CD14-positive monocyte (primary cell): Measurements from ENCODE around the gene SAV1. TPM values are rescaled to one million over a fixed set of nuclear protein-coding genes. Genes with fewer than 3 reads are reported as not detected.
"Not testable (repeated sequence)": the region's sequence is repeated elsewhere in the genome, so short reads cannot be mapped to it uniquely, and the experiment has no call there.

Source experiments
- DNase-seq, 3 donors: peaks; one replicate each; pipeline ENCODE4 v3.0.0-alpha.2; 2011 to 2022
- H2AFZ ChIP-seq: 2 replicates; pipeline ENCODE4 v1.6.0; 2012; ENCODE audit warnings: mild to moderate bottlenecking, low read depth, low read length, inconsistent platforms; ENCODE audit not compliant: insufficient read depth, poor library complexity, severe bottlenecking
- H3K27ac ChIP-seq, 2 donors: 1 replicate in 1 of 2; 2 replicates in 1 of 2; pipeline ENCODE4 v1.5.1; 2012 to 2013; ENCODE audit warnings: low read length in 2 of 2, control low read depth in 1 of 2, inconsistent platforms in 1 of 2, low read depth in 1 of 2, mild to moderate bottlenecking in 1 of 2
- H3K27me3 ChIP-seq, 2 donors: one replicate each; pipeline versions ENCODE4 v1.6.0 to v1.6.1; 2011 to 2013; ENCODE audit warnings: low read length in 2 of 2; ENCODE audit not compliant: control insufficient read depth in 2 of 2, insufficient read depth in 2 of 2
- H3K36me3 ChIP-seq, 2 donors: replicated peaks in 1 of 2; 1 replicate in 1 of 2; 2 replicates in 1 of 2; pipeline versions ENCODE4 v1.5.1 to v1.6.1; 2012 to 2013; ENCODE audit warnings: low read length in 2 of 2, control low read depth in 1 of 2, inconsistent platforms in 1 of 2, mild to moderate bottlenecking in 1 of 2; ENCODE audit not compliant: insufficient read depth in 2 of 2, control insufficient read depth in 1 of 2
- H3K4me1 ChIP-seq, 2 donors: 1 replicate in 1 of 2; 2 replicates in 1 of 2; pipeline versions ENCODE4 v1.5.1 to v1.6.1; 2012 to 2013; ENCODE audit warnings: low read length in 2 of 2, control low read depth in 1 of 2, inconsistent platforms in 1 of 2, mild to moderate bottlenecking in 1 of 2, moderate library complexity in 1 of 2; ENCODE audit not compliant: insufficient read depth in 2 of 2, control insufficient read depth in 1 of 2
- H3K4me2 ChIP-seq: replicated peaks from 2 replicates; pipeline ENCODE3; 2012; ENCODE audit warnings: low read length, moderate library complexity, mild to moderate bottlenecking; ENCODE audit not compliant: poor library complexity, severe bottlenecking; ENCODE audit errors: extremely low read depth
- H3K4me3 ChIP-seq, 3 experiments: fragments of 200-600 bp in 1 of 3; sonication (generic) in 1 of 3; replicated peaks in 1 of 3; 1 replicate in 2 of 3; 2 replicates in 1 of 3; pipeline ENCODE4 v1.5.1; 2011 to 2013; ENCODE audit warnings: low read length in 3 of 3, mild to moderate bottlenecking in 3 of 3, control low read depth in 2 of 3, low read depth in 2 of 3, inconsistent platforms in 1 of 3, moderate library complexity in 1 of 3
- H3K79me2 ChIP-seq: 2 replicates; pipeline ENCODE4 v1.6.0; 2012; ENCODE audit warnings: mild to moderate bottlenecking, control low read depth, inconsistent platforms, low read length, moderate library complexity; ENCODE audit not compliant: insufficient read depth
- H3K9ac ChIP-seq: 2 replicates; pipeline ENCODE4 v1.6.0; 2017; ENCODE audit warnings: low read length, mild to moderate bottlenecking; ENCODE audit not compliant: insufficient read depth, poor library complexity, severe bottlenecking
- H3K9me3 ChIP-seq, 2 donors: replicated peaks in 1 of 2; 1 replicate in 1 of 2; 2 replicates in 1 of 2; pipeline versions ENCODE4 v1.5.1 to v1.6.1; 2012 to 2013; ENCODE audit warnings: low read length in 2 of 2, control low read depth in 1 of 2; ENCODE audit not compliant: control insufficient read depth in 1 of 2, insufficient read depth in 1 of 2
- H4K20me1 ChIP-seq: 2 replicates; pipeline ENCODE4 v1.6.0; 2012; ENCODE audit warnings: mild to moderate bottlenecking, low read length, control low read depth, moderate library complexity; ENCODE audit not compliant: insufficient read depth
- H3K27ac Mint-ChIP-seq, 7 donors: one replicate each; pipeline ENCODE4 v1.8.0; 2020; ENCODE audit warnings: mild to moderate bottlenecking in 7 of 7, mixed read lengths in 7 of 7, moderate library complexity in 6 of 7, inconsistent platforms in 2 of 7
- H3K27me3 Mint-ChIP-seq, 3 donors: one replicate each; pipeline ENCODE4 v1.8.0; 2021 to 2022; ENCODE audit warnings: low read depth in 3 of 3, mild to moderate bottlenecking in 3 of 3, mixed read lengths in 3 of 3, moderate library complexity in 3 of 3, inconsistent platforms in 1 of 3
- H3K36me3 Mint-ChIP-seq, 2 donors: one replicate each; pipeline ENCODE4 v1.8.0; 2020; ENCODE audit warnings: mixed read lengths in 2 of 2, inconsistent platforms in 1 of 2, mild to moderate bottlenecking in 1 of 2
- H3K4me1 Mint-ChIP-seq: one replicate; pipeline ENCODE4 v1.8.0; 2020; ENCODE audit warnings: mild to moderate bottlenecking, mixed read lengths
- H3K4me3 Mint-ChIP-seq, 2 donors: one replicate each; pipeline ENCODE4 v1.8.0; 2020; ENCODE audit warnings: mild to moderate bottlenecking in 2 of 2, mixed read lengths in 2 of 2, moderate library complexity in 1 of 2
- H3K9me3 Mint-ChIP-seq, 7 donors: one replicate each; pipeline ENCODE4 v1.8.0; 2020 to 2022; ENCODE audit warnings: mixed read lengths in 7 of 7, mild to moderate bottlenecking in 6 of 7, moderate library complexity in 6 of 7, inconsistent platforms in 2 of 7
- WGBS: methylation state at CpG from one replicate; pipeline ENCODE4 v1.1.5; 2013; ENCODE audit warnings: missing lambda C conversion rate; ENCODE audit not compliant: insufficient coverage; 5-methylcytosine and 5-hydroxymethylcytosine counted together
- intact Hi-C, 2 donors: fragments of 100-400 bp; cut with micrococcal nuclease; formaldehyde crosslinking; loops; one replicate each; pipeline versions ENCODE4 v1.15.0 to v1.15.1; 2023
- polyA plus RNA-seq, 3 donors: library from polyadenylated mRNA; depleted of rRNA in 1 of 3; unstranded in 2 of 3; stranded (reverse) in 1 of 3; fragments of 300-500 nt in 2 of 3; fragments of >200 nt in 1 of 3; fragmentation: Illumina TruSeq in 2 of 3; gene quantifications; 1 replicate in 2 of 3; 2 replicates in 1 of 3; pipeline ENCODE4 v1.2.3, GENCODE V29; 2012 to 2021
- TF ChIP-seq, protein P1 (sequence below): fragments of 200-600 bp; IDR thresholded peaks from one replicate; pipeline ENCODE4 v1.8.0; 2022; ENCODE audit warnings: antibody characterized with exemption, mild to moderate bottlenecking

SAV1 gene
- polyA plus RNA-seq, 3 donors: 1.8 to 5.1 (median 4.8) TPM

DNA sequence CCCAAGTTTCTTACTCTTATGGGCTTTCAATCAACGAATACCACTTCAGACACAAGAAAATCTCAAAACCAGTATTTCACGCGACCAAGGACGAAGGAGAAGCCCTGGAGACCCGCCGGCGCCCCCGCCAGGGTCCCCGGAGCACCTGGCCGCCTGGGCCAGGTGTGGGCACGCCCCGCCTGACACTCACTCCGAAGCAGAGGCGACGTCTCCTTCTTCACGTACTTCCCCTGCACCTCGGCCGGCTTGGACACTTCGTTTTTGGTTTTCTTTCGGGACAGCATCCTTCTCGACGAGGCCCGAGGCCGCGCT, 466 bp downstream of the SAV1 start:
- Mint-ChIP-seq H3K4me3 (no peak overlapping the region), H3K27ac (peak overlapping the region in 4 of 7 donors; percentile 32 to 79 (median 72)), H3K27me3 (peaks cover 0 to 3% (median 0%) of the 10 kb centered on the region in 3 donors), H3K9me3 (peaks cover 0 to 2% (median 0%) of the 10 kb centered on the region in 7 donors), H3K36me3 (peaks cover 12 to 13% of the 10 kb centered on the region in 2 donors), H3K4me1 (peaks cover 16% of the 10 kb centered on the region)
- intact Hi-C loops: no loop called here
- H3K4me3 ChIP-seq: peak overlapping the region; percentile 66 to 91 (median 89)
- H4K20me1 ChIP-seq: no peaks in the 10 kb centered on the region
- no peaks in the 10 kb centered on the region for H3K9me3 ChIP-seq
- peaks cover 14 to 24% of the 10 kb centered on the region in 2 donors for H3K4me1 ChIP-seq
- DNase-seq: peak in 1 of 3 donors; percentile 0
- 0% methylated on average over 24 of the region's 25 CpGs for WGBS
- H3K27me3 ChIP-seq: peaks cover 0 to 5% of the 10 kb centered on the region in 2 donors
- peak overlapping the region; percentile 23 to 63 for H3K27ac ChIP-seq
- H3K9ac ChIP-seq: peak overlapping the region; percentile 69
- TF ChIP-seq, protein P1, sequence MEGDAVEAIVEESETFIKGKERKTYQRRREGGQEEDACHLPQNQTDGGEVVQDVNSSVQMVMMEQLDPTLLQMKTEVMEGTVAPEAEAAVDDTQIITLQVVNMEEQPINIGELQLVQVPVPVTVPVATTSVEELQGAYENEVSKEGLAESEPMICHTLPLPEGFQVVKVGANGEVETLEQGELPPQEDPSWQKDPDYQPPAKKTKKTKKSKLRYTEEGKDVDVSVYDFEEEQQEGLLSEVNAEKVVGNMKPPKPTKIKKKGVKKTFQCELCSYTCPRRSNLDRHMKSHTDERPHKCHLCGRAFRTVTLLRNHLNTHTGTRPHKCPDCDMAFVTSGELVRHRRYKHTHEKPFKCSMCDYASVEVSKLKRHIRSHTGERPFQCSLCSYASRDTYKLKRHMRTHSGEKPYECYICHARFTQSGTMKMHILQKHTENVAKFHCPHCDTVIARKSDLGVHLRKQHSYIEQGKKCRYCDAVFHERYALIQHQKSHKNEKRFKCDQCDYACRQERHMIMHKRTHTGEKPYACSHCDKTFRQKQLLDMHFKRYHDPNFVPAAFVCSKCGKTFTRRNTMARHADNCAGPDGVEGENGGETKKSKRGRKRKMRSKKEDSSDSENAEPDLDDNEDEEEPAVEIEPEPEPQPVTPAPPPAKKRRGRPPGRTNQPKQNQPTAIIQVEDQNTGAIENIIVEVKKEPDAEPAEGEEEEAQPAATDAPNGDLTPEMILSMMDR: no peak
- H3K79me2 ChIP-seq: peaks cover 4% of the 10 kb centered on the region
- no peaks in the 10 kb centered on the region for H3K36me3 ChIP-seq
- peak overlapping the region; percentile 86 for H2AFZ ChIP-seq
- peak overlapping the region; percentile 85 for H3K4me2 ChIP-seq

DNA sequence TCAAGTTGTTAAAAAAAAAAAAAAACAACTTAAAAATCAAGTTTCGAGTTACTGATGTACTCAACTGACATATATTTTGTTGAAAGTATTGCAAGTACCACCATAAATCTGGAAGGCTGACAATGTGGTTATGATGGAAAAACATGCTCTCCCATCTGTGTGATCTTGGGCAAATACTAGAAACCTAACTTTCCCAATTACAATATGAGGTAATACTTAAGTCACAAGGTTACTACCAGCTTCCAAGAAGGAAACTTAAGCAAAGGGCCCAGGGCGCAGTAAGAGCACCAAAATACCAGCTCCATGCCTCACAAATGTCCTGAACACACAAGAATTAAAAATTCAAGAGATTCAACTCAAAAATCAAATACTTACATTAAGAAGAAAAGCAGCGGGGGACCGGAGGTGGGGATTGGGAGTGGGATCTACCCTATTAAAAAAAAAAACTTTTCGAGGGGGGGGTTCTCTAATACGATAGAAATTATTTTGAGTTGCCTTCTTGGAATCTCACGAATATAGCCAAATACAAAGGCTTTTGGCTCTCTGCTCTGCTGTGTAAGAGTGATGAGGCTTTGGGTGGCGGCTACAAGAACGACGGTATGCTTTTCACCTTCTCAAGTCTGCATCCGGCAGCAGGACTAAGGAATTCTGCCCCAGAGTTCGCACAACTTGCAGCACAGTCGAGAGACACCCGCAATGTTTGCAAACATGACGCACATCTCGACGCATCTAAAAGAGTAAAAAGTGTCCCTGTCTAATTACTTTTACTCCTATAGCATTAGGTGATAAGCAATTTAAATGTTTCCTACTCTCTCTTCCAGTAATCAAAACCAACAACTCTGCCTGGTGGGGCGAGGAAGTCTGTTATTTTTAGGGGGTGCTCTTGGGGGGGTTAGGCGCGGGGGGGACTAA, 1.1 kb downstream of the SAV1 start:
- Histone ChIP-seq H3K4me1 (peaks cover 14 to 24% of the 10 kb centered on the region in 2 donors), H3K4me3 (peak overlapping the region; percentile 66 to 91 (median 89)), H3K27ac (peak overlapping the region in 1 of 2 donors; percentile 63), H2AFZ (peak overlapping the region; percentile 86), H3K9ac (peak overlapping the region; percentile 69), H3K9me3 (no peaks in the 10 kb centered on the region), H3K4me2 (peak overlapping the region; percentile 85), H3K27me3 (peaks cover 0 to 5% of the 10 kb centered on the region in 2 donors), H4K20me1 (no peaks in the 10 kb centered on the region), H3K36me3 (no peaks in the 10 kb centered on the region), H3K79me2 (peaks cover 4% of the 10 kb centered on the region)
- DNase-seq: peak; percentile 3 to 58 (median 34)
- peak overlapping the region in 6 of 7 donors; percentile 13 to 79 (median 64) for H3K27ac Mint-ChIP-seq
- peaks cover 16% of the 10 kb centered on the region for H3K4me1 Mint-ChIP-seq
- H3K4me3 Mint-ChIP-seq: no peak overlapping the region
- H3K9me3 Mint-ChIP-seq: peaks cover 0 to 2% (median 0%) of the 10 kb centered on the region in 7 donors
- peaks cover 13 to 15% of the 10 kb centered on the region in 2 donors for H3K36me3 Mint-ChIP-seq
- H3K27me3 Mint-ChIP-seq: peaks cover 0 to 3% (median 0%) of the 10 kb centered on the region in 3 donors
- WGBS: 0% methylated on average over 7 of the region's 20 CpGs
- TF ChIP-seq, protein P1: no peak
- intact Hi-C loops: no loop called here

DNA sequence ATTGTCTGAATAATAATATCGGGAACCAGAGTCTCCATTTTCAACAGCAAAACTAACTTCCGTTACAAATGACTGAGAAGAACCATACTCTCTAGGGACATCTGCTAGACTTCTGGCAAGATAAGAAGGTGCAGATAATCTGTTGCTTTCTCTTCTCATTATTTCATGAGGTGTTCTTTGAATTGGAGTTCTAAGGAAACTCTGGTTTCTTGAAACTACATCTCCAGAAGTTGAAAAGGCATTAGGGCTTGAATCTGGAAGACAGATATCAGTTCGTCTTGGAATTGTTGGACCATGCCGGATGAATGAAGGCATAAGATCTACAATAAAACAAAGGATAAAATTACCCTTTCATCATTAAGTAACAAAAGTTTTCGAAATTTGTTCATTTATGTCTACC, 2.8 kb downstream of the SAV1 start:
- H2AFZ ChIP-seq, H3K27me3 ChIP-seq, H3K79me2 ChIP-seq, H3K4me3 ChIP-seq, H3K4me3 Mint-ChIP-seq, H3K9me3 ChIP-seq, H3K9me3 Mint-ChIP-seq, H3K36me3 ChIP-seq, H3K27ac ChIP-seq, H3K27ac Mint-ChIP-seq, DNase-seq, H3K27me3 Mint-ChIP-seq, H3K4me2 ChIP-seq, H4K20me1 ChIP-seq, H3K9ac ChIP-seq, intact Hi-C loops: not testable (repeated sequence)
- Mint-ChIP-seq H3K4me1 (peaks cover 16% of the 10 kb centered on the region), H3K36me3 (peaks cover 25 to 26% of the 10 kb centered on the region in 2 donors)
- H3K4me1 ChIP-seq: peaks cover 14 to 24% of the 10 kb centered on the region in 2 donors
- no CpG with 5 or more reads among the region's 5 CpGs for WGBS
